Measurements from ENCODE around the gene BCAN.
"Not testable (repeated sequence)": the region's sequence is repeated elsewhere in the genome, so short reads cannot be mapped to it uniquely, and the experiment has no call there.

The BCAN gene

DNA sequence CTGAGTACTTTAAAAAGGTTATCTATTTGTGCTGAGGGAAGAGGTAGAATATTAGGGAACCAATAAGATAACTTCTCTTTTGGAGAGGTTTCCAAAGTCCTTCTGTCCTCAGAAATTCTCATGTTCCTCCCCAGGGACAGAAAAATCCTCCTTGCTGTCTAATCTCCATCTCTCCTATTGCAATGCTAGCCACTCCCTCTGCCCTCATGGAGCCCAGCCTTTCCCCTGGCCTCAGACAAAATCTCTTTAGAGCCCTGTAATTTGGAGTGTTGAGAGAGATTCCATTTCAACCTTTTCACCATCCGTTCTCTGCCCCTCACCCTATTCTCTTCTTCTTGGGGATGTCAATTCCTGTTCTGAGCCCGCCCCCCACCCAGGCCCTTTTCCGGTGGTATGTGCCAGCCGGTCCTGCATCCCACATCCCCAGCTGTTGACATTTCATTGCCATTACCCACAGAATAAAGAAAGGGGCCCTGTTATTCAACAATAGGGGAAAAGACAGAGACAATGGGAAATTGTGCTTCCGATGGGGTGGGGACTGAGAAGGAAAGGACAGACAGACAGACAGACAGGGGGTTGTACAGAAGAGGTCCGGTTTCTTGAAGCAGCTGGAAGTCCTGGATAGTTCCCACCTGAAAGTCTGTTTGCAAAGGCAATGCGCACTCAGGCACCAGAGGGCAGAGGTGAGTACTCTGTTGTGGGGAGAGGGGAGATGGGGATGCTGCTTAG is 22.9 kb upstream of the BCAN start, which contains the start of gene HAPLN2:
Gene HAPLN2, plus strand, starts transcription at position 563 of the 729 bp plus-strand sequence. CDS start 4,076 bp downstream, outside the sequence.
- DNase-seq (ENCODE audit: low read depth) = no peak

DNA sequence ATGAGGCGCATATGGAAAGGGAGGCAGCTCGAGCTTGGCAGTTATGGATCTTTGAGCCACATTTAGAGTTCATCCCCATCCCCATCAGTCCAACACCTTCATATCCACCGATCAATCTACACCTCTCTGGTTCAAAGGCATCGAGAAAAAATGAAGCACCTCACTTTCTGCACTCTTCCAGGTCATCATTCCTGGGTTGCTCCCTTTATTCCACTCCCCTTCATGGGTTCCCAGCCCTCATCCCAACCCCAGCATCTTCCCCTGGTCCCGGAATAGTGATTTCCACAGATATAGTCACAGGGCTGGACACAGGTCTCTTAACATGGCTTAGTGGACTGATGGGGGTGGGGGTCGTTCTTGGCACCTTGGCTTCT is 22.3 kb upstream of the BCAN start:
- DNase-seq (ENCODE audit: low read depth) = no peak

DNA sequence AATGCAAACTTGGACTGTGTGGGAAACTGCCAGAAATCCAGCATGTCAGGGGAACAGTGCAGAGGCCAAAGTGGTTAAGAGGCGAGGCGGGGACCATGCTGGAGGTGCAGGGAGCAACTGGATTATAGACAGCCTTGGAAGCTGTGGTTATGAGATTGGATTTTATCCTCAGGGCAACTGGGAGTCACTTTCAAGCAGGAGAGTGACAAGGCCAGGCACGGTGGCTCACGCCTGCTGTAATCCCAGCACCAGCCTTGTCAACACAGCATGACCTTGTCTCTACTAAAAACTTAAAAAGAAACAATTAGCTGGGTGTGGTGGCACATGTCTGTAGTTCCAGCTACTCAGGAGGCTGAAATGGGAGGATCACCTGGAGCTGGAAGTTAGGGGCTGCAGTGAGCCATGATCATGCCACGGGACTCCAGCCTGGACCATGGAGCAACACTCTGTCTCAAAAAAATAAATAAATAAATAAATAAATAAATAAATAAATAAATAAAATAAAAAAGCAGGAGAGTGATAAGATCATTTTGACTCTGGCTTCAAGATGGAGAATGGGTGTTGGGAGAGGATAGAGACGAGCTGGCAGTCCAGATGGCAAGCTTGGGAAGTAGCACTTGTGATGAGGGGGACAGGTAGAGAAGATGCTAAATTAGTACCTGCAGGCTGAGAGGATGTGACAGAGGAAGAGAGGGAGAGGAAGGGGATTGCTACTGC is 19.2 kb upstream of the BCAN start:
- no peak for DNase-seq (ENCODE audit: low read depth)

DNA sequence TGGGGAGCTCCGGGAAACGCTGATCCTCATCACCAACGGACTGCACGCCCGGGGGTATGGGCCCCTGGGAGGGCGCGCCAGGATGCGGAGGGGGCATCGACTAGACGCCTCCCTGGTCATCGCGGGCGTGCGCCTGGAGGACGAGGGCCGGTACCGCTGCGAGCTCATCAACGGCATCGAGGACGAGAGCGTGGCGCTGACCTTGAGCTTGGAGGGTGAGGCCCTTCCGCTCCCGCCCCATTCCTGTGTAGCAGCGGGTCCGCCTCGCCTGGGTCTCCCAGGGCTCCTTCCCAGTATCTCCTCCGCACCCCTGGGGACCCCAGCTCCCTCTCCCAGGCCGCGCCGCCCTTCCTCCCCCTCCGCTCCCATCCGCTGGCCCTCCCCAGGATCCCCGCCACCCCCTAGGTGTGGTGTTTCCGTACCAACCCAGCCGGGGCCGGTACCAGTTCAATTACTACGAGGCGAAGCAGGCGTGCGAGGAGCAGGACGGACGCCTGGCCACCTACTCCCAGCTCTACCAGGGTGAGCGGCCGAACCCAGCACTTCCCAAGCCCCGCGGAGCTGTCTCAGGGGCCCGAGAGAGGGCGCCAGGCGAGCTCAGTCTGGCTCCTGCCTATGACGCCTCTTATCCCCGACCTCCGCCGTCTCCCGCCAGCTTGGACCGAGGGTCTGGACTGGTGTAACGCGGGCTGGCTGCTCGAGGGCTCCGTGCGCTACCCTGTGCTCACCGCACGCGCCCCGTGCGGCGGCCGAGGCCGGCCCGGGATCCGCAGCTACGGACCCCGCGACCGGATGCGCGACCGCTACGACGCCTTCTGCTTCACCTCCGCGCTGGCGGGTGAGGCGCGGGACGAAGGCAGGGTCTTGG is 17.7 kb upstream of the BCAN start:
- DNase-seq (ENCODE audit: low read depth) = no peak

DNA sequence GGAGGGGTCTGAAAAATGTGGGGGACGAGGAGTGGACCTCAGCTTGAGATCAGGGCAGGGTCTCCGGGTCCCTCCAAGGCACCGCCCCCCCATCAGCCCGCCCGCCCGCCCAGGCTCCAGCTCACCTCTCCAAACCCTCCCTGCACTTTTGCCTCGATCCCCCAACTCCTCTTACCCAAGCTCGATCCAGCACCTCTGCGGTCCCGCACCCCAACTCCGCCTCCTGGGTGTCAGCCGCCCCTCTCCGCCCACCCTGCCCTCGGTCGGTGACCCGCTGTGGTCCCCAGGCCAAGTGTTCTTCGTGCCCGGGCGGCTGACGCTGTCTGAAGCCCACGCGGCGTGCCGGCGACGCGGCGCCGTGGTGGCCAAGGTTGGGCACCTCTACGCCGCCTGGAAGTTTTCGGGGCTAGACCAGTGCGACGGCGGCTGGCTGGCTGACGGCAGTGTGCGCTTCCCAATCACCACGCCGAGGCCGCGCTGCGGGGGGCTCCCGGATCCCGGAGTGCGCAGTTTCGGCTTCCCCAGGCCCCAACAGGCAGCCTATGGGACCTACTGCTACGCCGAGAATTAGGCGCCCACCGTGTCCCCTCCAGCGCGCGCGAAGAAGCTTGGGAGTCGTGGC is 17.0 kb upstream of the BCAN start:
- DNase-seq (ENCODE audit: low read depth) = no peak

DNA sequence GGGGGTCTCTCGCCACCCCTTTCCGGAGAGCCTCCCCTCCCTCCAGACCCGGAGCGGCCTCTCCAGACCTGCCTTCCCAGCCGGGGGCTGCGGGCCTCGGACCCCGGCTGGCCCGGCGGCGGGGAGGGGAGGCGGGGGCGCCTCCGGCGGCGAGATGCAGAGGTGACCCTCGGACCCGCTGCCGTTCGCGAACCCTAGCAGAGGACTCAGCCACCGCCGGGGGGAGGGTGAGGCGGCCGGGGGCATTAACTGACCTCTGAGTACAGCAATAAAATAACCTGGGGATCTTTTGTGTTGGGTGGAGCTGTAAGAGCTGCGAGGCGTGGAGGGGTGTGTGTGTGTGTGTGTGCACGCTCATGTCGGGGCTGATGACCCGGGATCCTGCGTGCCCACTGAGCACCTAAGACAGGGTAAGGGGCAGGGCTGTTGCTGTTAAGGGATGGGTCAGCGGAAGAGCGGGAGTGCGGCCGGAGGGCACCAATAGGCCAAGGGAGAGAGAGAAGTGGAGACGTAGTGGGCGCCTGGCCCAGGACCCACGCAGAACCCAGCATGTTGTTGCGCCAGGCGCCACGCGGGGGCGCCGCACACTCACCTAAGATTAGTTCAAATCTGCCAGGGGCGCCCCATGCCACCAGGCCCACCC is 16.4 kb upstream of the BCAN start:
- no peak for DNase-seq (ENCODE audit: low read depth)

DNA sequence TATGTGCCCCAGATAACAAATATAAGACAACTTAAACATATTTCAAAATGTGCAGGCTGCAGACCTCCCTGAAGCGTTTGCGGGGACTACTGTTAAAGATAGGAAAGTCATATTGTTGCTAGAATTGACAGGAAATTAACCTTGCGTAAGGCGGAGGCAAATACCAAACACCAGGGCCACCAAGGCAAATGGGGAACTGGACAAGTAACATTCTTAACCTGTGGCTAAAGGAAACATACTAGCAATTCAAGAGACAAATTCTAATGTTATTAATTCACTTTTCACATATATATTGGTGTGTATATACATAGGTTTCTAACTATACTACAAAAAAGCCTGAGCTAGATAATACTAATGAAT is 15.9 kb upstream of the BCAN start:
- DNase-seq (ENCODE audit: low read depth) = no peak

DNA sequence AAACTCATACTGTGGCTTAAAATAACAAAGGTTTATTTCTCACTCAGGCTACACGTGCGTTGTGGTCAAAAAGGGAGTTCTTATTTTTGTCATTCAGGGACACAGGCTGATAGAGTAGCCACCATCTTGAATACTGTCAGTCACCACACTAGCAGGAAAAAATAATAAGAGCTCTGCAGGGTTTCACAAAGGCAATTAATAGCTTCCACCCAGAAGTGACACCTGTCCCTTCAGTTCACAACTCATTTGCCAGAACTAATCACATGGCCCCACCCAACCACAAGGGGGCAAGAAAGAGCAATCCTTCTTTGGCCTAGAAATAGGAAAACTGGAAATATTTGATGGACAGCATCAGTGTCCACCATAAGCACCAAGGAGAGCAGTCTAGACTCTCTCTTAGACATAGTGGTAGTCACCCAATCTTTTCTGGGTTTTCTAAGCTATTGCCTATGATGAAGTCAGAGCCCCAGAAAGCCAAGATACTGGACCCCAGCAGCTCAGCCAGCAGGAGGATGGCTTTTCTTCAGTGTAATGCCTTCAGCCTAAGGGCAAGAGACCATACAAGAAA is 14.5 kb upstream of the BCAN start:
- DNase-seq (ENCODE audit: low read depth) = no peak

DNA sequence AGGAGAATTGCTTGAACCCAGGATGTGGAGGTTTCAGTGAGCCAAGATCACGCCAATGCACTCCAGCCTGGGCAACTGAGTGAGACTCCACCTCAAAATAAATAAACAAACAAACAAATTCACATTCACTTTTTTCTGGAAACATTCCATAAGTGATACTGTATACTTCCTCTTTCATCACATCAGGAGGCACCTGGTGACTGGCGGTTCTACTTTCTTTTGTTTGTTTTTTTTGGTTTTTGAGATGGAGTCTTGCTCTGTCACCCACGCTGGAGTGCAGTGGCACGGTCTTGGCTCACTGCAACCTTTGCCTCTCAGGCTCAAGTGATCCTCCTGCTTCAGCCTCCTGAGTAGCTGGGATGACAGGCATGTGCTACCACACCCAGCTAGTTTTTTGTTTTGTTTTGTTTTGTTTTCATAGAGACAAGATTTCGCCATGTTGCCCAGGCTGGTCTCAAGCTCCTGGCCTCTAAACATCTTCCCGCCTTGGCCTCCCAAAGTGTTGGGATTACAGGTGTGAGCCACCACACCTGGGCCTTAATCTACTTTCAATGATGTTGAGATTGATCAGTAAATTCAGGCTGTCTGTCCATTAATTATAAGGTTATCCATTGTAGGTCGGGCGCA is 12.0 kb upstream of the BCAN start:
- DNase-seq (ENCODE audit: low read depth) = no peak

DNA sequence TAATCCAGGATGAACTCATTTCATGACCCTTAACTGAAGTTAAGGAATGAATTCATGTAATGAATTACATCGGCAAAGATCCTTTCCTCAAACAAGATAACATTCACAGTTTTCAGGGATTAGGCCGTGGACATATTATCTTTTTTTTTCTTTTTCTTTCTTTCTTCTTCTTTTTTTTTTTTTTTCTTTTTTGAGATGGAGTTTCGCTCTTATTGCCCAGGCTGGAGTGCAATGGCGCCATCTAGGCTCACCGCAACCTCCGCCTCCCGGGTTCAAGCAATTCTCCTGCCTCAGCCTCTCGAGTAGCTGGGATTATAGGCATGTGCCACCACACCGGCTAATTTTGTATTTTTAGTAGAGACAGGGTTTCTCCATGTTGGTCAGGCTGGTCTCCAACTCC is 10.8 kb upstream of the BCAN start:
- DNase-seq (ENCODE audit: low read depth) = not testable (repeated sequence)

DNA sequence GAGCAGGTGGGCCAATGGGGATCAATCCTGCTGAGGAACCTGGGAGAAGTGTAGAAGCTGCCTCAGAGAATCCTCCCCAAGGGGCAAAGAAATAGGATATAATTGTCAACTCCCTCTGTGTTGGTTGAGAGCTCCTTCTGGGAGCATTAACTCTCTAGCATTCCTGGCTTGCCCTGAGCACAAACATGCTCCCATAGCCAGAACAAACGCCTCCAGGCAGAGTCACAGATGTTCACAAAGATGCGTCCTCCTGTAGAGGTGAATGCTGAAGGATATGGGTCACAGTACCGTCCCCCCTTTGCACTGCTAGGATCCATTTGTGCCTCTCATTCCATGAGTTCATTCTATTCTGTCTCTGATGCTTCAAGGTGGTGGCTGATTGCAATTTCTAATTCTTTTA is 9.6 kb upstream of the BCAN start:
- no peak for DNase-seq (ENCODE audit: low read depth)

DNA sequence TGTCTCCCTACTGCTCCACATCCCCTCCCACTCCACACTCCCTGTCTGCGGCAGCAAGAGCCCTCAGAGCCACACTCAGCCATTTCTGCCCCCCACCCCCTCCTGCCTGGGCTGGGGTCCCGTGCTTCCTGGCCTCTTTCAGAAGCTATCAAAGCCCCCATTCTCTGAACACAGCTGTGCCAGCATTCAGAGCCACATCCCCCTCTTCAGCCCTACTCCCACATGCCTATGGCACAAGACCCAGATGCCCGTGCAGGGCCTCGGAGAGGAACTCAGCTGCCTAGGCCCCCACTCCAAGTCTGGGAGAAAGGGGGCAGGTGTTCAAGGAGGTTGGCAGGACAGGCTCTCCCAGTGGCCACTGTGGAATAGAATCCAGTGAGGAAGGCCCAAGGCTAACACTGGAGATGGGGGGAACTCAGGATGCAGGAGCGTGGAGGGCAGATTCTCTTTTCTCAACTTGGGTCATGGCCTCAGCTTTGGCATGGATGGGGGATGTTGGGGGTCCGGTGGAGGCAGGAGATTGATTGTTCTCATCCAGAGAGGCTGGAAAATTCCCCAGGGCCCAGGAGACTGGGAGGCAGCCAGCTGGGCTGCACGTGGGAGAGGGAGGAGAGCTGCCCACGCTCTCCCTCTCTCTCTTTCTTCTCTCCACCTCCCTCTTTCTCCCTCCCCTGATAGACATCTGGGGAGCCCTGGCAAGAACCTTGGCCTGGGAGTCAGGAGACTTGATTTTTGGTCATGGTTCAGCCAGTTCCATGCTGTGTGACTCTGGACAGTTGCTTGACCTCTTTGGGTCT is 3.5 kb upstream of the BCAN start:
- DNase-seq (ENCODE audit: low read depth) = no peak

DNA sequence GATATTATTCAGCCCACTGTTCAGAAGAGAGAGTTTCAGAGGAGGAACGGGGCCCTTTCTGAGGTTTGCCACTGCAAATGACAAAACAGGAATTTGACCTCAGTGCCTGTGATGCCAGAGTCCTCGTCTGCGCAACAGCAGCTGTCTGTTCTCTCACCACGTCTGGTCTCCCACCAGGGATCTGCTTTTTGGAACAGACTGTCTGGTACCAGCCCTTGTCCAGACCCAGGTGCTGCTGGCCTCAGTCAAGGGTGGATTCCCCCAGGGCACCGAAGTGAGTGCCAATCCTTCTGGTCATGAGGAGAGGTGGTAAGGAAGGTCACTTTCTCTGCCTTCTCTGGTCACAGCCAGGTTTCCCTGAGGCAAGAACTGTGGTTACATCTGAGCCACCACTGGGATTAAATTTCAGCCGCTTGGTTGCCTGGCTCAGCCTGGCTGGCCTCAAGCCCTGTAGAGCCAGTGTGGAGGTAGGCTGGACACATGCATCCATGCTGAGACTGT is 2.3 kb upstream of the BCAN start:
- DNase-seq (ENCODE audit: low read depth) = no peak

DNA sequence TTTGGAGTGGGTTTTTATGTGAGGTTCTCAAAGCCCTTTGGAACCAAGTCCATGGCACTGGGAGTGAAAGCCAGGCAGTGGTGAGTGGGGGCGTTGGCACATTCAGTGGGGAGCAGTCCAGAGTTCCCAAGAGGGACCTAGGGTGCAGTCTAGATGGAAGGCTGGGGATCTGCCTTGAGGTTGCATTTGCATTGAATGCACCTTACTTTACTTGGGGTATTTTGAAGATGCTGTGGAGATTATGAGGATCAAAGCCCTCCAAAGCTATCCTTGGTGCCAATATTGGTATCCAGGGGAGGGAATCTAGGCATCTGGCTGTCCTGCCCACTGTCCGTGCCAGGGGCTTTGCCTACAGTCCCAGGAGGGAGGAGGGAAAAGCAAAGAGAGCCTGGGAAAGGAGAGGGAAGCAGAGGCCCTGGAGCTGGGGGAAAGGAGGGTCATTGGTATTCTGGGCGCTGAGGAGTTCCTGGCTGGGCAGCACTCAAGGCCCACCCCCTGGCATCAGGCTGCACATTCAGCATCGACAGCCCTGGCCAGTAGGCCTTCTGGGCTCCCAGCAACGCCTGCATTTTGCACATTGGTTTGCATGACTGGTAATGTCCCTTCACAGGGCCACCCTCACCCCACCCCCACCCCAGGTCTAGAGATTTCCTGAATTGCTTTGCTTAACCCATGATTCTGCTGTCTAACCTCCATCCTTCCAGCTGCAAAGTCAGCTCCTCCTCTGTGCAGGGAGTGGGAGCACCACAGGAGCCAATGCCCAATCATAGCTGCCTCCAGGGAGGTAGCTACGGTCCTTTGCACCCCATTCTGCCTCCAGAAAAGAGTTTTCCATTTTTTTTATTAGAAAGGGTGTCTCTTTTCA is 843 bp upstream of the BCAN start:
- no peak for DNase-seq (ENCODE audit: low read depth)

DNA sequence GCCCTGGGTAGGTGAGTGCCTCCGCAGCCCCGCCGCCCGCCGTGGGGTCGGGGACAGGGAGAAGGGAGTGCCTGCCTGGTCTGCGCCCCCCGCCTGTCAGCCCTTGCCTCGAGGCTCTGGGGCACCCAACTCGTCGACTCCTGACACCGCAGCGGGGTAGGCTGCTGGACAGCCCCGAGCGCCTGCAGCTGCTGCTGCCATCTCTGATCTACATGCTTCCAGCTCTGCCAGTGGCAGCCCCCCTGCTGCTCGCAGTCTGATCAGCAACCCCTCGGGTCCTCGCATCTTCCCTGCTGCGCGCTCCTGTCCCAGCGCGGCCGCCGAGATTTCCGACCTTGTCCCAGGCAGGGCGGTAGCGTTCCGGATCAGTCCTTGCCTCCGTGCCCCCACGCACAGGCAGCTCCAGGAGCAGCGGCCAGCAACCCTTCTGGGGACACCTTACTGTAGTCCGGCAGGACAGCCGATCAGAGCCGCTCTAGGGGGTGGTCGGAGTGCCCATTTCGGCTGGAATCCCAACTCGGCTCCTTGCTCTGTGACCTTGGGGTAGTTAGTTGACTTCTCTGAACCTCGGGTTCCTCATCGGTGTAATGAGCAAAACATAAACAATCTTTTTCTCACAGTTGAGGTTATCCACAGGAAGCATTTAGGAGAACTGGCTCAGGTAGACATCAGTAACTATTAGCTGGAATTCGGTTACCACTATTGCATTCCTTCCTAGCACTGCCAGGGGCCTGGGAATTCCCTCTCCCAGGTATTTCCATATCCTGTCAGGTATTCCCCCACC is 540 bp downstream of the BCAN start:
- DNase-seq (ENCODE audit: low read depth) = no peak

DNA sequence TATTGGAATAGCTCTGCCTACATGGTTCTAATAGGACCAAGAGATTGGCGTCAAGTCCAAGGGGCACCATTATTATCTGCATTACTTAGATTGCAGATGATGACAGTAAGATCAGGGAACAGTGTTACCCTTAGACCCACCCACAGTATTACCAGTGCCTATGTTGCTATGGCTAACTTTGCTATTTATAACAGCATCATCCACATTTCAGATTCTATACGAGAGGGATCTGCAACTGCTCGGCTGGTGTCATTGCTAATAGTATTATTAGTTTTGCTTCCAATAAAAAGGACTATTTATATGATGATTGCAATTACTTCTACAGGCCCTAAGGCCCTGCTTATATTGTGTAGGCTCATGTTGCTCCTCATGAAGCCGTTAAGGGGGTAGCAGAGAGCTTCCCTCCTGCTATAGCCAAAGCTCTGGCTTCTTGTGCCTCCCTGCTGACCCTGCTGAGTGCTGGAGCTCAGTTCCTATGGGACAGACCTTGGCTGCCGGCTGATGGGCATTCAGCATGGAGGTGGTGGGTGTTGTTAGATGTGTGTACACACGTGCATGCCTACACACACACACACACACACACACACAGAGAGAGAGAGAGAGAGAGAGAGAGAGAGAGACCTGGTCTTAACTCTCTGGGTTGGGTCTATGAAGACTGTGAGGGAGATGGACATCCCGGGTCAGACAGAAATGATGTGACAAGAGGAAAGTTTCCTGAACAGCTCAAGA is 1.3 kb downstream of the BCAN start:
- no peak for DNase-seq (ENCODE audit: low read depth)

DNA sequence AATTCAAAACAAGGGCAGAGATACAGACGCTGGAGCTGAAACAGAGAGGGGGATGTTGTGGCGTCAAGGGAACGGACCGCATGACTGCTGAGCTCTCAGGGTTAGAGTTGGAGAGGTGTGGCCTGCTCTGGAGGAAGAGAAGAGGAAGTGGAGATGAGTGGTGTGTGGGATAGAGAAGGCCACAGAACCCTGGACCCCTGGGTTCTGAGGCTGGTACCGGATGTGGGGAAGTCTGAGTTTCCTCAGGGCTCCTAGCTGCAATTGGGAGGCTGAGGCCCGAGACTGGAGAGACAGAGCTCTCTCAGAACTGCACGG is 1.8 kb downstream of the BCAN start:
- no peak for DNase-seq (ENCODE audit: low read depth)

DNA sequence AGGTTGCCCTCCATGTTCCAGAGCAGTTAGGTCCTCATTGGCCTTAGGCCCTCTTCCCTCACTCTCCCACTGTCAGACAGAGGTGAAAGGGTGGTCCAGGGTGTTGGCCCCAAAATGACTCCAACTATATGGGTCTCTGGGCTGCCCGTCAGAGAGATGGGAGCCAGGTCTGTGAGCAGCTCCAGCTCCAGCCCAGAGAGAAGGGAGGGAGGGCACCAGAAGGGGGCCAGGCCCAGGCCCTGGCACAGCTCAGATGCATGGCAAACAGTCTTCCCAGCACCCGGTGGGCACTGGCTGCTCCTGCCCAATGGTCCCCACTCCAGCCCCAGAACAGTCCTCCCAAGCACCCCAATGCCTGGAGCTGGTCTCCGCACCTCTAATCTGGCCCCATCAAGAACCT is 2.2 kb downstream of the BCAN start:
- no peak for DNase-seq (ENCODE audit: low read depth)
